SK-N-SH (cell line): ENCODE results near the gene NDST4.

Source experiments
- EZH2phosphoT487 ChIP-seq: fragments of 200-600 bp; sonication (generic); IDR thresholded peaks from 2 replicates; pipeline ENCODE4 v1.6.1; 2017; ENCODE audit warnings: low read depth, mixed run types, mild to moderate bottlenecking, antibody characterized with exemption, moderate library complexity, borderline replicate concordance
- SIN3A ChIP-seq: IDR thresholded peaks from 2 replicates; pipeline ENCODE4 v1.6.1; 2012; ENCODE audit warnings: low read depth, mild to moderate bottlenecking, low read length, moderate library complexity, borderline replicate concordance
- TAF1 ChIP-seq: IDR thresholded peaks from 2 replicates; pipeline ENCODE4 v1.6.1; 2012; ENCODE audit warnings: low read depth, mild to moderate bottlenecking, low read length, moderate library complexity, borderline replicate concordance
- TF ChIP-seq, protein P1 (sequence below): fragments of 200-600 bp; sonication (generic); IDR thresholded peaks from 2 replicates; pipeline ENCODE4 v1.6.1; 2017; ENCODE audit warnings: antibody characterized with exemption, mild to moderate bottlenecking, moderate library complexity
- TF ChIP-seq, protein P2 (sequence below): IDR thresholded peaks from 2 replicates; pipeline ENCODE4 v1.4.0; 2012; ENCODE audit warnings: low read depth, borderline replicate concordance

DNA sequence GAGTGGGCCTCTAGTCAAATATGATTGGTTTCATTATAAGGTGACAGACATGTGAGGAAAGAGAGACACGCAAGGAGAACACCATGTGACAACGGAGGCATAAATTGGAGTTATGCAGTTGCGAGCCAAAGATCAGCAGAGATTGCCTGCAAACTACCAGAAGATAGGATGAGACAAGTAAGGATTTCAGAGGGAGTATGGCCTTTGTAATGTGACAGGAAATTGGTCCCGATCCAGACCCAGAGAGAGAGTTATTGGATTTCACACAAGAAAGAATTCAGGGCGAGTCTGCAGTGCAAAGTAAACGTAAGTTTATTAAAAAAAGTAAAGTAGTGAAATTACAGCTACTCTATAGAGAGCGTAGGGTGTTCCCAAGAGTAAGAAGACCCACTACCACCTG, 35.7 kb upstream of the NDST4 start:
- TF ChIP-seq, protein P1, sequence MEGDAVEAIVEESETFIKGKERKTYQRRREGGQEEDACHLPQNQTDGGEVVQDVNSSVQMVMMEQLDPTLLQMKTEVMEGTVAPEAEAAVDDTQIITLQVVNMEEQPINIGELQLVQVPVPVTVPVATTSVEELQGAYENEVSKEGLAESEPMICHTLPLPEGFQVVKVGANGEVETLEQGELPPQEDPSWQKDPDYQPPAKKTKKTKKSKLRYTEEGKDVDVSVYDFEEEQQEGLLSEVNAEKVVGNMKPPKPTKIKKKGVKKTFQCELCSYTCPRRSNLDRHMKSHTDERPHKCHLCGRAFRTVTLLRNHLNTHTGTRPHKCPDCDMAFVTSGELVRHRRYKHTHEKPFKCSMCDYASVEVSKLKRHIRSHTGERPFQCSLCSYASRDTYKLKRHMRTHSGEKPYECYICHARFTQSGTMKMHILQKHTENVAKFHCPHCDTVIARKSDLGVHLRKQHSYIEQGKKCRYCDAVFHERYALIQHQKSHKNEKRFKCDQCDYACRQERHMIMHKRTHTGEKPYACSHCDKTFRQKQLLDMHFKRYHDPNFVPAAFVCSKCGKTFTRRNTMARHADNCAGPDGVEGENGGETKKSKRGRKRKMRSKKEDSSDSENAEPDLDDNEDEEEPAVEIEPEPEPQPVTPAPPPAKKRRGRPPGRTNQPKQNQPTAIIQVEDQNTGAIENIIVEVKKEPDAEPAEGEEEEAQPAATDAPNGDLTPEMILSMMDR: no peak
- no peak for TF ChIP-seq TAF1
- no peak for TF ChIP-seq EZH2phosphoT487
- no peak for TF ChIP-seq SIN3A
- TF ChIP-seq, protein P2, sequence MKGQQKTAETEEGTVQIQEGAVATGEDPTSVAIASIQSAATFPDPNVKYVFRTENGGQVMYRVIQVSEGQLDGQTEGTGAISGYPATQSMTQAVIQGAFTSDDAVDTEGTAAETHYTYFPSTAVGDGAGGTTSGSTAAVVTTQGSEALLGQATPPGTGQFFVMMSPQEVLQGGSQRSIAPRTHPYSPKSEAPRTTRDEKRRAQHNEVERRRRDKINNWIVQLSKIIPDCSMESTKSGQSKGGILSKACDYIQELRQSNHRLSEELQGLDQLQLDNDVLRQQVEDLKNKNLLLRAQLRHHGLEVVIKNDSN: no peak
